SK-N-SH (cell line): Measurements from ENCODE around the gene MBD2.

Experiments used
- CTCF ChIP-seq: fragments of 200-600 bp; sonication (generic); IDR thresholded peaks from 2 replicates; pipeline ENCODE4 v1.6.1; 2017; ENCODE audit warnings: antibody characterized with exemption, mild to moderate bottlenecking, moderate library complexity
- JUND ChIP-seq: IDR thresholded peaks from 2 replicates; pipeline ENCODE4 v1.4.0; 2012
- MAX ChIP-seq: IDR thresholded peaks from 2 replicates; pipeline ENCODE4 v1.4.0; 2012; ENCODE audit warnings: low read depth

GRCh38 chr18:54155412-54155811 lies 69.1 kb downstream of the MBD2 start:
- no peak for TF ChIP-seq CTCF
- no peak for TF ChIP-seq MAX
- no peak for TF ChIP-seq JUND
